Measurements from ENCODE around the gene CATSPERD. TPM values are rescaled to one million over a fixed set of nuclear protein-coding genes. Genes with fewer than 3 reads are reported as not detected.
"Not testable (repeated sequence)": the region's sequence is repeated elsewhere in the genome, so short reads cannot be mapped to it uniquely, and the experiment has no call there.

CATSPERD gene
- total RNA-seq, 1 donor from 2014 or later: not detected

DNA sequence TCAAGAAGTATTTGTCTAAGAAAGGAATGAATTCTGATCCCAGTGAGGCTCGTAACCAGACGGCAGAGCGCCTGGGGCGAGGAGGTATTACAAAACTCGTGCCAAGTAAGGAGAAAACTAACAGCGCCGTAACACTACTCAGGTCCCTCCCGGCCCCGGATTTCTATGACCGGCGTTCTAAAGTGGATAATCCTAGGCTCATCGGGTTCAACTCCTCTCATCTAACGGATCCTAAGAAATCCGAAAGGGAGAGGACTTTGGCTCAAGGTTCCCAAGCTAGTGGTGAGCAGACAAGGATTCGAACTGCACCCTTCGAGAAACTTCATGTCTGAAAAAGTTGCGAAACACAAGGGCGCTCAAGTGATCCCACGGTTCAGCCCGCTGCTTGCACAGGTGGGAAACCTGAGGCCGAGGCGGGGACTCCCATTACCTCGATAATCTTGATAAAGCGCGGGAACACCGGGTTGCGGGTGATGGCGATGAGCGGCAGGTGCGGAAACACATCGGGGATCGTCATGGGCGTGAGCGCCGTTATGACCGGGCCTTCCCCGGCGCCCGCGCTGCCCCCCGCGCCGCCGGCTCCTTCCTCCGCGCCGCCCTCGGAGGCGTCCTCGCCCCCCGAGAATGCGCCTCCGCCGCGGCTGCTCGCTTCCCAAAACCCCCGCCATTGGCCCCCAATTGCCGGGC, 1.0 kb upstream of the CATSPERD start:
- peak; percentile 18 for DNase-seq (ENCODE audit: low read depth)

DNA sequence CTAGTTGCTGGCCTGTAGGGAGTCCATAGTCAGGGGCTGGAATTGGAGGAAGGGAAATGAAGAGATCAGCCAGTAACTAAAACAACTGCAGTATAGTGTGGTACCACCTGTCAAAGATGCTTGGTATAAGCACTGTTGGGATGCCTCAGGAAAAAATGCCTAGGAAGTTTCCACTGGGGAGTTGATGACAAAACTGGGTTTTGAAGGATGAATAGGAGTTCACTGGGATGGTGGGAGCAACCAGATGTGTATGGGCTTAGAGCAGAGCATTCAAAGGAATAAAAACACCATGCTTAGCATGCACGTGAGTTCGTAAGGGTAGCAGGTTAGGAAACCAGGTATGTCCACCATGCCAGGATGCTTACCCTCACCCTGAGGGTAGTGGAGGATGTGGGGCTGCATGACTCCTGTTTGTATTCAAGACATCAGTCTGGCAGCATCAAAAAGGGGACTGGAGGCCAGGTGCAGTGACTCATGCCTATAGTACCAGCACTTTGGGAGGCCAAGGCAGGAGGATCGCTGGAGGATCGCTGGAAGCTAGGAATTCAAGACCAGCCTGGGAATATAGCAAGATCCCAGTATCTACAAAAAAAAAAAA, 7.1 kb downstream of the CATSPERD start:
- no peak for DNase-seq (ENCODE audit: low read depth)

DNA sequence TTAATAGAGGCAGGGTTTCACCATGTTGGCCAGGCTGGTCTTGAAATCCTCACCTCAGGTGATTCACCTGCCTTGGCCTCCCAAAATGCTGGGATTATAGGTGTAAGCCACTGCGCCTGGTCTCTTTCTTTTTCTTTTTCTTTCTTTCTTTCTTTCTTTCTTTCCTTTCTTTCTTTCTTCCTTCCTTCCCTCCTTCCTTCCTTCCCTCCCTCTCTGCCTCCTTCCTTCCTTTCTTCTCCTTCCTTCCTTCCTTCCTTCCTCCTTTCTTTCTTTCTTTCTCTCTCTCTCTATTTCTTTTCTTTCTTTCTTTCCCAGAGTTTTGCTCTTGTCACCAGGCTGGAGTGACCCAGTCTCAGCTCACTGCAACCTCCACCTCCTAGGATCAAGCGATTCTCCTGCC, 12.7 kb downstream of the CATSPERD start:
- not testable (repeated sequence) for DNase-seq (ENCODE audit: low read depth)

- DNase-seq (ENCODE audit: low read depth): peak; percentile 77
These were observed 18.0 kb downstream of the CATSPERD start for GRCh38 chr19:5738423-5738822.

DNA sequence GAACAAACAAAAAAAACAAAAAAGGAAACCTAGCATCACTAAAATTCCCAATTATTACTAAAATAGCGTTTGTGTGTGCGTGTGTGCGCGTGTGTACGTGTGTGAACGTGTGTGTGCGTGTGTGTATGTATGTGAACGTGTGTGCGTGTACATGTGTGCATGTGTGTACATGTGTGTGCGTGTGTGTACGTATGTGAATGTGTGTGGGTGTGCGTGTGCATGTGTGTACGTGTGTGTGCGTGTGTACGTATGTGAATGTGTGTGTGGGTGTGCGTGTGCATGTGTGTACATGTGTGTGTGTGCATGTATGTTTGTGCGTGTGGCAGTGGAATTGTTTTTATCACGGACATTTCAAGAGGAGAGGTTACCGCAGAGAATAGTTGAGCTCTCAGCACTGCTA, 21.6 kb downstream of the CATSPERD start:
- no peak for DNase-seq (ENCODE audit: low read depth)

- DNase-seq (ENCODE audit: low read depth): no peak
These were observed 23.2 kb downstream of the CATSPERD start for GRCh38 chr19:5743630-5744029.

DNA sequence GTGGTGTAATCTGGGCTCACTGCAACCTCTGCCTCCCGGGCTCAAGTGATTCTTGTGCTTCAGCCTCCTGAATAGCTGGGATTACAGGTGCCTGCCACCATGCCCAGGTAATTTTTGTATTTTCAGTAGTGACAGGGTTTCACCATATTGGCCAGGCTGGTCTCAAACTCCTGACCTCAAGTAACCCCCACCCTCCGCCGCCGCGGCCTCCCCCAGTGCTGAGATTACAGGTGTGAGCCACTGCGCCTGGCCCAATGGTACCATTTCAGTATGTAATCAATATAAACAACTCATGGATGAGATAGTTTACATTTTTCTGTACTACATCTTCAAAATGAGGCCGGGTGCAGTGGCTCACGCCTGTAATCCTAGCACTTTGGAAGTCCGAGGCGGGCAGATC, 24.6 kb downstream of the CATSPERD start:
- DNase-seq (ENCODE audit: low read depth): not testable (repeated sequence)

GRCh38 chr19:5748920-5749319, 28.5 kb downstream of the CATSPERD start:
- not testable (repeated sequence) for DNase-seq (ENCODE audit: low read depth)

GRCh38 chr19:5749505-5749904, 29.1 kb downstream of the CATSPERD start:
- DNase-seq (ENCODE audit: low read depth): no peak

DNA sequence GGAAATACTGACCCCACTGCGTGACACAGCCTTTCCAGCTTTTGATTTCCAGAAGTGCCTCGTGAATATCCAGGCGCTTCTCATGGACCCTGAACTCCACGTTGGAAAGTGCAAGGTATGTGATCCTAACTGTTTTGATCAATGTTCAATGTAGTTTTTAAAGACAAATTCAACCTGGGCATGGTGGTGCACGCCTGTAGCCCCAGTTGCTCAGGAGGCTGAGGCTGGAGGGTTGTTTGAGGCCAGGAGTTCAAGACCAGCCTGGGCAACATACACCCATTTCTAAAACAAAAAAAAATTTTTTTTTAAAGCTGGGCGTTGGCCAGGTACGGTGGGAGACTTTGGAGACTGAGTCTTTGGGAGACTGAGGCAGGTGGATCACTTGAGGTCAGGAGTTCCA, 31.3 kb downstream of the CATSPERD start:
- no peak for DNase-seq (ENCODE audit: low read depth)

- DNase-seq (ENCODE audit: low read depth): no peak
These were observed 33.3 kb downstream of the CATSPERD start for GRCh38 chr19:5753743-5754142.

- DNase-seq (ENCODE audit: low read depth): no peak
These were observed 42.3 kb downstream of the CATSPERD start for GRCh38 chr19:5762608-5763217.

DNA sequence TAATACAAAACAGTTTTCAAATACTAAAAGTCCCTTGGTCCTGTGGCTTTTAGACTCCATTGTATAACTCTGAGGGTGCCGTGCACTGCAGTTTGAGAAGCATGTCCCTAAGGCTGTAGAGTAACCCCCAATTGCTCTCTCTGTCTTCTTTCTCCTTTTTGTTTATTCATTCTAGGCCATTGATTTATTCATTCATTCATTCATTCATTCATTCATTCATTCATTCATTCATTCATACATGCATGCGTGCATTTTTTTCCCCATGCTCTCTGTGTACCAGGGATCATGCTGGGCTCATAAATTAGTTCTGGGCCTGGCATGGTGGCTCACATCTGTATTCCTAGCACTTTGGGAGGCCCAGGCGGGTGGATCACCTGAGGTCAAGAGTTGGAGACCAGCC, 44.8 kb downstream of the CATSPERD start:
- DNase-seq (ENCODE audit: low read depth): no peak

- no peak for DNase-seq (ENCODE audit: low read depth)
These were observed 47.5 kb downstream of the CATSPERD start for GRCh38 chr19:5767949-5768348.

DNA sequence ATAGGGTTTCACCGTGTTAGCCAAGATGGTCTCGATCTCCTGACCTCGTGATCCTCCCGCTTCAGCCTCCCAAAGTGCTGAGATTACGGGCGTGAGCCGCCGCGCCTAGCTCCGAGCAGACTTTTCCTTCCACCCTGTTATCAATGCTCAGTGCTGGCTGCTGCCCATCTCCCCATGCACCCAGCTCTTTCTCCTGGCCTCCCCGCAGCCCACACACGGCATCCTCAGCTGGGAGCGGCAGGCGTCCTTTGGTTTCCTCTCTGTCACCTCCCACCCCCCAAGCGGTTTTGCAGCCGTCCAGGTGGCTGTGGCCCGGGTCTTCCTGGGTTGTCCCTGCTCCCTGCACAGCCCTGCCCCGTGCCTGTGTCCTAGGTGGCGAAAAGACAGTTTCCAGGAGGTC, 52.0 kb downstream of the CATSPERD start:
- DNase-seq (ENCODE audit: low read depth): no peak

GRCh38 chr19:5773276-5773675, 52.8 kb downstream of the CATSPERD start:
- DNase-seq (ENCODE audit: low read depth): no peak

DNA sequence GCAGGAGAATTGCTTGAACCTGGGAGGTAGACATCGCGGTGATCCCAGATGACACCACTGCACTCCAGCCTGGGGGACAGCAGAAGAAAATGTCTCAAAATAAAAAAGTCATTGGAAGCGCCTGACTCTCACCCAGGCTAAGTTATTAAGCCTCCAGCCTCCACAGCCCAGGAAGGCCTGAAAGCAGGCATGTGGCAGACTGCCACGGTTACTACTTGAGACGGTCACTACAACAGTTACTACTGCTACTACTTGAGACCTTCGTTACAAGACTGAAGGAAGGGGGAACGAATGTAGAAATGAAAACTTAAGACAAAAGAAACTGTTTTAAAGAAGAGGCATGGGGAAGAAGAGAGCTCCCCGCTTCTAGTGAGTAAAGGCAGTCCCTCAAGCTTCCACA, 54.5 kb downstream of the CATSPERD start:
- DNase-seq (ENCODE audit: low read depth): no peak

GRCh38 chr19:5775668-5776309, 55.4 kb downstream of the CATSPERD start:
- DNase-seq (ENCODE audit: low read depth): no peak

- no peak for DNase-seq (ENCODE audit: low read depth)
These were observed 58.0 kb downstream of the CATSPERD start for GRCh38 chr19:5778402-5778801.

DNA sequence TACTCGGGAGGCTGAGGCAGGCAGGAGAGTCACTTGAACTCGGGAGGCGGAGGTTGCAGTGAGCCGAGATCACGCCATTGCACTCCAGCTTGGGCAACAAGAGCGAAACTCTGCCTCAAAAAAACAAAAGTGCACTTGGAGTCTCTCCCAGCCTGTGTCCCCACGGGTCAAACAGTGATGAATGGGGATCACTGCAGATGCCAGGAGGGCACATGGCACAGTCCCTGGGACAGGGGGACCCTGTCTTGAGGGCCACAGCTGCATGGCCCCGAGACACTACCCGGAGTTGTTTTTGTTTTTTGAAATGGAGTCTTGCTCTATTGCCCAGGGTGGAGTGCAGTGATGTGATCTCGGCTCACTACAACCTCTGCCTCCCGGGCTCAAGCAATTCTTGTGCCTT, 60.5 kb downstream of the CATSPERD start:
- not testable (repeated sequence) for DNase-seq (ENCODE audit: low read depth)

DNA sequence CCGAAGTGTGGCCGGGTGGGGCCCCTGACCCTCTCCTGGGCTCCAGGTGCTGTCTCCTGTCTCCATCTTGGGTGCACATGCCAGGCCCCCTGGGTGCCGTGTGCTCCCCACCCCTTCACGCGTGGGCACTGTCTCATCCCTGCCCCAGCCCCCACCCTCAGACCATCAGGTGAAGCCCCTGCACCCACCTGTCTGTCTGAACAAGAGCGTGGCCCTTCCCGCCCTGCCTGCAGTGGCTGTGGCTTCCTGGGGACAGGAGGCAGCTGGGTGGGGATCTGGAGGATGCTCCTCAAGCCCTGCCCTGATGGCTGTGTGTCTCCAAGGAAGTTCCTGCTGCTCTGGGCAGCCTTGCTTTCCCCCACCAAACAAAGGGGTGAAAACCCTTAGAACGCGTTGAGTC, 61.9 kb downstream of the CATSPERD start:
- DNase-seq (ENCODE audit: low read depth): no peak

DNA sequence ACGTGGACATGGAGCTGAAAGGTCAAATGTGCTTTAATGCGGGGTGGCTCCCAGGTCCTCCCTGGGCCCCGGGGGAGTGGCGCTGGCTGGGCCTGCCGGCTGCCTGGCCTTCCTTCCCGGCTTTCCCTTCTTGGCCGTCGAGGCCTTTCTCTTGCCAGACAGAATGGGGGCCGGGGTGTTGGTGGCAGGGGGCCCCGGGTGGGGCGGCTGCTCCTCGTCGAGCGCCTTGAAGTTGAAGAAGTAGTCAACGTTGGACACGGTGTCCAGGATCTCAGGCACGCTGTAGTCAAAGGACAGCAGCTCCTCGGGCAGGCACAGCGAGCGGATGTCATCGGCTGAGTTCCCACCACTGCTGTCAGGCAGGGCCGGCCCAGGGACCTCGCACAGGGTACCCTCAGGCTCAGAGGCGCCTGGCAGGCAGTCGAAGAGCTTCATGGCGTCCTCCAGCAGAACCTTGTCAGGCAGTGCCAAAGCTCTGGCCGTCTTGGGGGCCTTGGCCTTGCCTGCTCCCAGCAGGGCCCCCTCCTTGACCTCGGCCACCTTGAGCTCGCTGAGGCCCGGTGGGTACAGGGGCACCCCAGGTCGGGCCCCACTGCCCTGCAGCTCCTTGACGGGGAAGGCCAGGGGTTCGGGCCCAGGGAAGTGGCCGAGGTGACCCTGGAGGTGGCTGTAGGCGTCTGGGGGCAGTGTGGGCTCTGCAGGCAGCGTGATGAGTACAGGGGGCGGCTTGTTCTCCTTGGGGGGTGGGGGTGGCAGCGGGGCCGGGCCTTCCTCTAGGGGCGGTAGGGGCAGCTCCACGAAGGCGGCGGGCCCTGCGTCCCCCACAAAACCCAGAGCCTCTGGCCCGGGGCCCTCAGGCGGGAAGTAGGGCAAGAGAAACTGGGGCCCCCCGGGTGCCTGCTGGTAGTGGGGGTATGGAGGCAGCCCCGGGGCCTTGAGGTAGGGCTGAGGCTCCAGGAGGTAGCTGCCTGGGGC, 62.8 kb downstream of the CATSPERD start:
- DNase-seq (ENCODE audit: low read depth): no peak
